NCI-H460 (cell line): ENCODE measurements around the gene SLC39A10. TPM values are rescaled to one million over a fixed set of nuclear protein-coding genes. Genes with fewer than 3 reads are reported as not detected.
A peak's percentile ranks its signal among the peaks of the same experiment; 100 is the strongest.

Experiments used
- DNase-seq: peaks from one replicate; pipeline ENCODE4 v3.0.0-alpha.2; 2016; ENCODE audit warnings: low read depth; ENCODE audit errors: extremely low read depth
- polyA plus RNA-seq: library from polyadenylated mRNA; depleted of rRNA; stranded (reverse); fragments of >200 nt; gene quantifications from 2 replicates; pipeline ENCODE4 v1.2.3, GENCODE V29; 2014; cell fraction: nucleus; rRNA removed
- total RNA-seq: library from RNA; depleted of rRNA; stranded (reverse); fragments of >200 nt; shearing (Covaris generic); gene quantifications from 2 replicates; pipeline ENCODE4 v1.2.3, GENCODE V29; 2014; rRNA removed

Gene SLC39A10, protein sequence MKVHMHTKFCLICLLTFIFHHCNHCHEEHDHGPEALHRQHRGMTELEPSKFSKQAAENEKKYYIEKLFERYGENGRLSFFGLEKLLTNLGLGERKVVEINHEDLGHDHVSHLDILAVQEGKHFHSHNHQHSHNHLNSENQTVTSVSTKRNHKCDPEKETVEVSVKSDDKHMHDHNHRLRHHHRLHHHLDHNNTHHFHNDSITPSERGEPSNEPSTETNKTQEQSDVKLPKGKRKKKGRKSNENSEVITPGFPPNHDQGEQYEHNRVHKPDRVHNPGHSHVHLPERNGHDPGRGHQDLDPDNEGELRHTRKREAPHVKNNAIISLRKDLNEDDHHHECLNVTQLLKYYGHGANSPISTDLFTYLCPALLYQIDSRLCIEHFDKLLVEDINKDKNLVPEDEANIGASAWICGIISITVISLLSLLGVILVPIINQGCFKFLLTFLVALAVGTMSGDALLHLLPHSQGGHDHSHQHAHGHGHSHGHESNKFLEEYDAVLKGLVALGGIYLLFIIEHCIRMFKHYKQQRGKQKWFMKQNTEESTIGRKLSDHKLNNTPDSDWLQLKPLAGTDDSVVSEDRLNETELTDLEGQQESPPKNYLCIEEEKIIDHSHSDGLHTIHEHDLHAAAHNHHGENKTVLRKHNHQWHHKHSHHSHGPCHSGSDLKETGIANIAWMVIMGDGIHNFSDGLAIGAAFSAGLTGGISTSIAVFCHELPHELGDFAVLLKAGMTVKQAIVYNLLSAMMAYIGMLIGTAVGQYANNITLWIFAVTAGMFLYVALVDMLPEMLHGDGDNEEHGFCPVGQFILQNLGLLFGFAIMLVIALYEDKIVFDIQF
- 42.3 and 45.4 TPM in 2 replicates for total RNA-seq
- polyA plus RNA-seq: 53.2 and 70.5 TPM in 2 replicates

- peak; percentile 97 for DNase-seq
Measured at GRCh38 chr2:195656859-195657633, at the start of gene SLC39A10. SLC39A10 (plus strand) TSS chr2:195657226; CDS start chr2:195680043, 22,817 bp downstream.

- no peak for DNase-seq
Measured at GRCh38 chr2:195608768-195609454, 48.1 kb upstream of the SLC39A10 start.

- no peak for DNase-seq
Measured at GRCh38 chr2:195610717-195611116, 46.3 kb upstream of the SLC39A10 start.

DNA sequence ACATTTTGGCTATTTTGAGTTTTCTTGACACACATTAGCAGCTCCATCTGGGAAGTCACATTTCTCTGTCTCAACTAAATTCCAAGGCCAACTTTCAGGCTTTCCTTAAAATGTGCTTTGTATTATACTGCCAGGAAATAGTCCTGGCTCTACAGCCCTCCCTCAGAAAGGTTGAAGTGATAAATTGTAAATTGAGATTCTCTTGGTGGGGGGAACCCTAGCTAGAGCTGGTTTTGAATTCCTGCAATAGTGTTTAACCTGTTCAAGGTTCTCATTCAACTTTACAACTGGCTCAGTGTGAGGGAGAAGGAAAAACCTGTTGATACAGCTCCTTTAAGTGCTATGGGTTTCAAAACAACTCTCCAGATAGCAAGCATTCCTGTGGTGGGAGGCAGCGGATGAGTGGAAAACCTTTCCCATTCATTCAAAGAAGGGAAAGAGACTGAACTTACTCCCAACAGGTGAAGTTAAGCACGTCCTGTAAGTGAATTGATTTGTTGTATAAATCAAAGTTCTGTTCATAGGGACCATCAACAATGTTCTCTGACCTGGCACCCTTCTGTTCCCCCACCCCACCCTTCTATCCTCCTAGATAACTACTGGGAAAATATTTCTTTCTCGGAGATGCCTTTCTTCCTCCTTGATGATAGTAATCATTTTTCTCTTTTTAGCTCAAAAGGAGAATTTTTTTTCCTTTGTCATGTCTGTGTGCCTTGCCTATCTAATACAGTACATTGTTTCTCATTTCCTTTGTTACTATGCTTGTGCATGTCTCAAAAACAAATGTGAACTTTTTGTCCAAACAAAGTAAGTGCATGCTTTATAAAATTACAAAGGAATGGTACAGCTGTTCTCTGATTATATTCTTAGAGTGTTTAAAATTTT lies 44.2 kb upstream of the SLC39A10 start:
- DNase-seq: no peak

GRCh38 chr2:195613922-195614321 lies 43.1 kb upstream of the SLC39A10 start:
- DNase-seq: peak; percentile 30

- DNase-seq: no peak
Measured at GRCh38 chr2:195619590-195619989, 37.4 kb upstream of the SLC39A10 start.

- no peak for DNase-seq
Measured at GRCh38 chr2:195620501-195620900, 36.5 kb upstream of the SLC39A10 start.

- DNase-seq: peak; percentile 1
Measured at GRCh38 chr2:195622966-195623365, 34.1 kb upstream of the SLC39A10 start.

DNA sequence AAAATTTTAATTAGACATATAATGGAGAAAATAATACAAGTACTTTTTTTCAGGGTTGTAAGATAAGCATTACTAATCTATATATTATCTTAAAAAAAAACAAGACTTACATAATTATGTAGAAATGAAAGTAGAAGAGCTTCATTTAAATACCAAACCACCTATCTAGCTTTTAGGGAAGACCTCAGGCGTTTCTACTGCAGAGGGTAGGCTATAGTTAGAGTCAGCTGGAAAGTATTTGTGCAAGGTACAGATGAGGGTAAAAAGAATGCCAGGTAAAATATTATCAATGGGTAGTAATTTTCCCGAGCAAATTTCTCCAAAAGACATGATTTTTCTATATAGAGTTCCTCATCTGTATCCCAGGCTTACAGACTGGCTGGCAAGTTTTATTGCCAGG lies 30.5 kb upstream of the SLC39A10 start:
- DNase-seq: no peak

DNA sequence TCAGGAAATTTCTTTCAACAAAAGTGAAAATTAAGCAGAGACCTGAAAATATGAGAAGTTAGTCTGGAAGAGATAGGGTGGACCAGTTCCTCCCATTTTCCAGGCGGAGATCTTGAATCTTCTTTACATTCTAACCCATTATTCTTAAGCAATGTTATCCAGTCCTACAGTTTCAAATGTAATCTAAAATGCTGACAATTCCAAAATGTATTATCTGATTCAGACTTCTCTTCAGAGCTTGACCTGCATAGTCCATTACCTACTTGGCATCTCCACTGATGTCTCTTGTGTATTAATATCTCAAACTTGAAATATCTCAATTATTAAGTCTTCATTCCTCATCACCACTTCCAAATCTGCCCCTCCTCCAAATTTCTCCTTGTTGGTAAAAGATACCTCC lies 28.4 kb upstream of the SLC39A10 start:
- DNase-seq: no peak

GRCh38 chr2:195632856-195633572 lies 24.0 kb upstream of the SLC39A10 start:
- DNase-seq: no peak

- no peak for DNase-seq
Measured at GRCh38 chr2:195633573-195633870, 23.5 kb upstream of the SLC39A10 start.

DNA sequence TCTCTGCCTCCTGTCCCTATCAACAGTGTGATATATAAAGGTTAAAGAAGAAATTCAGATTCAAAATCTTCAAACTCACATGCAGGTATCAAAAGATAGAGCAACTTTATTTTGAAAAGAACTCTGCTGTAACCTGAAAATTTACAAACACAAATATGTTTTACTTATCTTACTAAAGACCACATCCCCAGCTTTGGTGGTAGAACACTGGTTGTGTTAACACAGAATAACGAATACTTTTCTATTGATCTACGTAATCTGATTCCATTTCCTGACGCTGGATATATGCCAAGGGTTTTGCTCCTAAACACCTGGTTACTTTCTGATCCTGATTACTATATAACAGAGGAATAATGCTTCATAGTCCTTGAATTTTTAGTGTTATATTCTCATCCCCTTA lies 23.1 kb upstream of the SLC39A10 start:
- no peak for DNase-seq

GRCh38 chr2:195636890-195637289 lies 20.1 kb upstream of the SLC39A10 start:
- no peak for DNase-seq

- DNase-seq: no peak
Measured at GRCh38 chr2:195638750-195639149, 18.3 kb upstream of the SLC39A10 start.

GRCh38 chr2:195639238-195639858 lies 17.7 kb upstream of the SLC39A10 start:
- DNase-seq: no peak

GRCh38 chr2:195639959-195640358 lies 17.1 kb upstream of the SLC39A10 start:
- DNase-seq: no peak

DNA sequence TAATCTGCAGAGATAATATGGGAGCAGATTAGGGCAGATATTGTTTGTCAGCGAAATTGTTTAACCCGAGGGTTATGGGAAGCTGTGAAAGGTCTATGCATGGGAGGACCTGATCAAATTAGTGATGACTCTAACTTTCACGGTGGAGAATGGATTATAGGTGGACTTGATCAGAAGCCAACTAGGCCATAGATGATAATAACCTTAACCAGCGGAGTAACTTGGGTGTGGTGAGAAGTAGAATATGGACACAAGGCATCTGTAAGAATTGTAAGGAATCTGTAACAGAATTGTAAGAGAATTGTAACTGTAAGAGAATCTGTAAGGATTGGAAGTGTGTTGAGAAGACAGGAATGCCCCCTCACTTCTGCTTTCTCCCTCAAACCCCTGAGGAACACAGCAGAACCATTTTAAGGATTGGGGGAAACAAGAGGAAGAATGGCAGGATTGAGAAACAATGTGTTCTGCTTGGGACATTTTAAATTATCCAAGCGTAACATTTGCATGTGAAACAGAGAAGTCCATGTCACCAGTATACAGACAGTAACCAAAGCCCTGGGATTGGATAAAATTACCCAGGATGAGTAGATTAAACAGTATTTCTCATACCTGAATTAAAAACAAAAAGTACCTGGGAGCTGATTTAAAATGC lies 14.9 kb upstream of the SLC39A10 start:
- no peak for DNase-seq
